Endothelial cell of umbilical vein (primary cell): Measurements from ENCODE around the gene GPR4. TPM values are rescaled to one million over a fixed set of nuclear protein-coding genes. Genes with fewer than 3 reads are reported as not detected.

ENCODE experiments used
- BruUV-seq: library from RNA; stranded (reverse); fragments of 400-500 nt; replicated peaks from 2 replicates; lab custom pipeline; 2021; lab: Mats Ljungman, UMichigan
- CTCF ChIA-PET: fragments of 300-600, 350-600 bp; sonication (Branson Sonifier 250); formaldehyde crosslinking; loops from one replicate; lab custom pipeline; 2021; ENCODE audit warnings: antibody characterized with exemption, inconsistent platforms; lab: Charles Lee
- POLR2A ChIA-PET: fragments of 300-600, 350-600 bp; sonication (Branson Sonifier 250); formaldehyde crosslinking; loops from one replicate; lab custom pipeline; 2021; ENCODE audit warnings: antibody characterized with exemption, inconsistent platforms; lab: Charles Lee
- DNase-seq: peaks from one replicate; pipeline ENCODE4 v3.0.0-alpha.2; 2011; ENCODE audit warnings: low read depth, low spot score
- FAIRE-seq: peaks from 2 replicates; lab custom pipeline; 2011; peaks lifted over from hg19 to GRCh38; lab: Jason Lieb, UNC
- H2AFZ ChIP-seq: 2 replicates; pipeline ENCODE4 v1.6.0; 2012; ENCODE audit warnings: low read depth, low read length, control low read depth, inconsistent platforms
- H3K27ac ChIP-seq: 2 replicates; pipeline ENCODE4 v1.5.1; 2011; ENCODE audit warnings: low read depth, mild to moderate bottlenecking, control low read depth, low read length, moderate library complexity; ENCODE audit not compliant: insufficient read depth
- H3K27me3 ChIP-seq, 2 experiments: 2 replicates each; pipeline versions ENCODE4 v1.6.0 to v1.6.1; 2011; ENCODE audit warnings: low read length in 2 of 2, mixed read lengths in 1 of 2; ENCODE audit not compliant: control insufficient read depth in 2 of 2, insufficient read depth in 2 of 2
- H3K36me3 ChIP-seq, 2 experiments: 2 replicates in 1 of 2; 3 replicates in 1 of 2; pipeline ENCODE4 v1.5.1; 2011; ENCODE audit warnings: low read length in 2 of 2, mild to moderate bottlenecking in 1 of 2, moderate library complexity in 1 of 2; ENCODE audit not compliant: control insufficient read depth in 2 of 2, insufficient read depth in 2 of 2; ENCODE audit errors: extremely low read depth in 1 of 2
- H3K4me1 ChIP-seq: 3 replicates; pipeline ENCODE4 v1.5.1; 2011; ENCODE audit warnings: mild to moderate bottlenecking, low read length; ENCODE audit not compliant: control insufficient read depth, insufficient read depth; ENCODE audit errors: extremely low read depth
- H3K4me2 ChIP-seq: 2 replicates; pipeline ENCODE4 v1.6.1; 2011; ENCODE audit warnings: low read length, control low read depth, mixed read lengths; ENCODE audit not compliant: insufficient read depth
- H3K4me3 ChIP-seq, 3 experiments: fragments of 200-600 bp in 1 of 3; sonication (generic), shearing (Covaris generic) in 1 of 3; replicated peaks in 1 of 3; 2 replicates each; pipeline ENCODE4 v1.5.1; 2011 to 2016; ENCODE audit warnings: control low read depth in 3 of 3, low read length in 3 of 3, mild to moderate bottlenecking in 2 of 3, inconsistent platforms in 1 of 3, low read depth in 1 of 3, moderate library complexity in 1 of 3; ENCODE audit not compliant: insufficient read depth in 1 of 3
- H3K79me2 ChIP-seq: 2 replicates; pipeline ENCODE4 v1.6.0; 2012; ENCODE audit warnings: low read length, inconsistent platforms; ENCODE audit not compliant: control insufficient read depth, insufficient read depth
- H3K9ac ChIP-seq: replicated peaks from 2 replicates; pipeline ENCODE3; 2011; ENCODE audit warnings: low read length, control low read depth; ENCODE audit not compliant: insufficient read depth; ENCODE audit errors: extremely low read depth
- H3K9me1 ChIP-seq: replicated peaks from 3 replicates; pipeline ENCODE4 v1.6.0; 2011; ENCODE audit warnings: mild to moderate bottlenecking, low read length; ENCODE audit not compliant: control insufficient read depth, insufficient read depth; ENCODE audit errors: extremely low read depth
- H3K9me3 ChIP-seq: replicated peaks from 2 replicates; pipeline ENCODE4 v1.5.1; 2012; ENCODE audit warnings: low read length, inconsistent platforms; ENCODE audit not compliant: control insufficient read depth, insufficient read depth
- H4K20me1 ChIP-seq: replicated peaks from 2 replicates; pipeline ENCODE3; 2011; ENCODE audit warnings: mild to moderate bottlenecking, low read length; ENCODE audit not compliant: control insufficient read depth, insufficient read depth; ENCODE audit errors: extremely low read depth
- CTCF ChIP-seq, 2 donors: IDR thresholded peaks; 1 replicate in 1 of 2; 2 replicates in 1 of 2; pipeline ENCODE4 v1.5.1; 2011; ENCODE audit warnings: low read length in 2 of 2, mild to moderate bottlenecking in 2 of 2, moderate library complexity in 2 of 2, control low read depth in 1 of 2, inconsistent platforms in 1 of 2, low read depth in 1 of 2; ENCODE audit not compliant: insufficient read depth in 1 of 2; ENCODE audit errors: extremely low read depth in 1 of 2
- EZH2 ChIP-seq: IDR thresholded peaks from 2 replicates; pipeline ENCODE4 v1.6.1; 2012; ENCODE audit warnings: borderline replicate concordance, low read depth, mild to moderate bottlenecking, moderate library complexity, low read length, inconsistent platforms; ENCODE audit not compliant: severe bottlenecking
- FOS ChIP-seq: IDR thresholded peaks from 2 replicates; pipeline ENCODE4 v1.6.1; 2011; ENCODE audit warnings: mild to moderate bottlenecking, low read length, moderate library complexity, borderline replicate concordance; ENCODE audit not compliant: insufficient read depth
- GATA2 ChIP-seq: IDR thresholded peaks from 2 replicates; pipeline ENCODE4 v1.7.0; 2011; ENCODE audit warnings: low read depth, mild to moderate bottlenecking, moderate library complexity, mixed read lengths, low read length; ENCODE audit not compliant: insufficient read length, insufficient read depth
- JUN ChIP-seq: IDR thresholded peaks from 2 replicates; pipeline ENCODE4 v1.6.1; 2011; ENCODE audit warnings: borderline replicate concordance, low read depth; ENCODE audit not compliant: insufficient read length, insufficient read depth
- MAX ChIP-seq: IDR thresholded peaks from 2 replicates; pipeline ENCODE4 v1.6.1; 2011; ENCODE audit not compliant: insufficient read depth, insufficient read length
- MYC ChIP-seq: IDR thresholded peaks from one replicate; pipeline ENCODE4 v1.6.1; 2011; ENCODE audit warnings: mild to moderate bottlenecking, low read depth, low read length
- POLR2A ChIP-seq: IDR thresholded peaks from 2 replicates; pipeline ENCODE4 v1.6.1; 2012; ENCODE audit warnings: low read depth, mild to moderate bottlenecking, control low read depth, low read length
- POLR2AphosphoS5 ChIP-seq: IDR thresholded peaks from 2 replicates; pipeline ENCODE4 v1.6.1; 2012; ENCODE audit warnings: low read depth, mild to moderate bottlenecking, control low read depth, low read length, moderate library complexity; ENCODE audit not compliant: insufficient read depth
- dilution Hi-C: fragments of 300-500 bp; cut with MboI; formaldehyde crosslinking; loops from one replicate; pipeline ENCODE4 v1.15.0; 2019; ENCODE audit warnings: low sequenced_read_pairs; ENCODE audit not compliant: extremely low pct_ligation_motif_present
- intact Hi-C: fragments of 100-400 bp; cut with micrococcal nuclease; formaldehyde crosslinking; loops from one replicate; pipeline ENCODE4 v1.10.0; 2022
- polyA plus RNA-seq, 4 experiments: library from polyadenylated mRNA; depleted of rRNA in 3 of 4; stranded (reverse) in 3 of 4; unstranded in 1 of 4; fragments of >200 nt; gene quantifications; 2 replicates each; pipeline versions ENCODE4 v1.2.1 to v1.2.3, GENCODE V29; 2011 to 2012; ENCODE audit warnings: missing spikeins in 1 of 4
- total RNA-seq: library from RNA; stranded (reverse); gene quantifications from 2 replicates; pipeline ENCODE4 v1.2.3, GENCODE V29; 2021

Gene GPR4
- total and polyA plus RNA-seq, 2 donors (not counting 3 experiments of a cell fraction or from before 2014, with no cell fraction given), result 17.9 to 26.7 TPM

- CTCF ChIA-PET, result interaction anchor here (0.7 to 2.4 kb wide), 6 partner anchors 10 to 108 kb away, joined by 3 to 20 read pairs (median 5); partner anchors contain the start of genes QPCTL and SNRPD2
- FAIRE-seq, result peak; percentile 100
- dilution Hi-C loops, result no loop called here
Observed at GRCh38 chr19:45584332-45585157, 17.5 kb downstream of the GPR4 start, which contains the start of gene OPA3. TSS of gene OPA3 (minus strand) at chr19:45584802. CDS start at chr19:45584764, 38 bp downstream.

More at GRCh38 chr19:45584332-45585157, 17.5 kb downstream of the GPR4 start, which contains the start of gene OPA3:
- H3K27ac ChIP-seq, result peak within 1 kb of the TSS; percentile 85
- H3K9me3 ChIP-seq, result no peaks in the 10 kb centered on the region
- H3K9me1 ChIP-seq, result no peaks in the 10 kb centered on the region
- intact Hi-C loops, result loop anchor here (1.0 to 5.0 kb wide), 4 partner anchors 14 to 157 kb away; no protein-coding TSS in a partner anchor
- peak within 1 kb of the TSS; percentile 85 for H3K9ac ChIP-seq
- H3K4me3 ChIP-seq, result peak within 1 kb of the TSS; percentile 56 to 90 (median 67)
- H3K4me1 ChIP-seq, result peaks cover 20% of the 10 kb centered on the region
- peaks cover 6% of the 10 kb centered on the region for H3K79me2 ChIP-seq
- no peaks in the 10 kb centered on the region for H4K20me1 ChIP-seq
- peak; percentile 95 for TF ChIP-seq POLR2AphosphoS5
- no peak for TF ChIP-seq EZH2
- no peak for TF ChIP-seq GATA2
- peak; percentile 2 for TF ChIP-seq MYC
- TF ChIP-seq CTCF (IDR thresholded peaks at IDR 0.05; ENCODE audit: extremely low read depth in 1 of 2, insufficient read depth in 1 of 2, low read depth in 1 of 2, low read length in 2 of 2), result no peak
- TF ChIP-seq FOS, result no peak
- TF ChIP-seq MAX, result peak; percentile 24
- peak; percentile 68 for TF ChIP-seq JUN
- TF ChIP-seq POLR2A, result peak; percentile 90
- peak within 1 kb of the TSS; percentile 55 for H2AFZ ChIP-seq
- TSS peak; percentile 82 for BruUV-seq
- no peaks in the 10 kb centered on the region for H3K27me3 ChIP-seq
- no peaks in the 10 kb centered on the region for H3K36me3 ChIP-seq
- DNase-seq, result peak; percentile 100
- peak within 1 kb of the TSS; percentile 61 for H3K4me2 ChIP-seq
- POLR2A ChIA-PET, result interaction anchor here (0.6 to 1.2 kb wide), 3 partner anchors 14 to 57 kb away, joined by 3 to 4 read pairs (median 3); no protein-coding TSS in a partner anchor
